Stimulated activated CD4-positive, alpha-beta T cell treated with anti-CD3 and anti-CD28 coated beads, Interleukin-15, amount 100 ng/mL, for 24 hours (primary cell): ENCODE data around the gene MAEA.

Experiments used
- DNase-seq: peaks from one replicate; pipeline ENCODE4 v3.0.0-alpha.2; 2020

The MAEA gene

GRCh38 chr4:1383728-1384591 is 94.3 kb downstream of the MAEA start:
- no peak for DNase-seq

- no peak for DNase-seq
Measured at GRCh38 chr4:1384675-1385372, 95.1 kb downstream of the MAEA start.

- DNase-seq, result no peak
Measured at GRCh38 chr4:1385373-1386340, 96.0 kb downstream of the MAEA start.
